Liver (tissue), 9 donors: ENCODE data around the gene NCS1. TPM values are rescaled to one million over a fixed set of nuclear protein-coding genes. Genes with fewer than 3 reads are reported as not detected.

Source experiments
- DNase-seq: peaks from one replicate; pipeline ENCODE4 v3.0.0-alpha.2; 2017; ENCODE audit warnings: low spot score
- H3K27ac ChIP-seq, 2 donors: one replicate each; pipeline ENCODE4 v1.7.0; 2013; ENCODE audit warnings: inconsistent platforms in 2 of 2, low read length in 2 of 2, control low read depth in 1 of 2, low read depth in 1 of 2, mild to moderate bottlenecking in 1 of 2
- H3K27me3 ChIP-seq, 4 donors: one replicate each; pipeline versions ENCODE4 v1.6.1 to v1.7.0; 2013; ENCODE audit warnings: low read length in 3 of 4, inconsistent platforms in 1 of 4, mild to moderate bottlenecking in 1 of 4, moderate library complexity in 1 of 4; ENCODE audit not compliant: control insufficient read depth in 4 of 4, insufficient read depth in 4 of 4
- H3K36me3 ChIP-seq, 4 donors: one replicate each; pipeline versions ENCODE4 v1.6.1 to v1.7.0; 2013; ENCODE audit warnings: low read length in 3 of 4, mild to moderate bottlenecking in 3 of 4, low read depth in 1 of 4, moderate library complexity in 1 of 4; ENCODE audit not compliant: control insufficient read depth in 4 of 4, insufficient read depth in 3 of 4
- H3K4me1 ChIP-seq, 4 donors: one replicate each; pipeline versions ENCODE4 v1.6.1 to v1.7.0; 2013; ENCODE audit warnings: low read length in 3 of 4, mild to moderate bottlenecking in 3 of 4, moderate library complexity in 1 of 4; ENCODE audit not compliant: control insufficient read depth in 4 of 4, insufficient read depth in 4 of 4
- H3K4me3 ChIP-seq, 3 donors: one replicate each; pipeline versions ENCODE4 v1.6.1 to v1.7.0; 2013; ENCODE audit warnings: low read length in 3 of 3, control low read depth in 1 of 3, low read depth in 1 of 3, mild to moderate bottlenecking in 1 of 3
- H3K9ac ChIP-seq, 2 donors: one replicate each; pipeline ENCODE4 v1.7.0; 2013; ENCODE audit warnings: low read length in 2 of 2, mild to moderate bottlenecking in 2 of 2, moderate library complexity in 2 of 2, control low read depth in 1 of 2, low read depth in 1 of 2
- H3K9me3 ChIP-seq, 4 donors: one replicate each; pipeline versions ENCODE4 v1.6.1 to v1.7.0; 2013; ENCODE audit warnings: low read length in 3 of 4; ENCODE audit not compliant: control insufficient read depth in 4 of 4
- EGR1 ChIP-seq, 2 donors: IDR thresholded peaks; 2 replicates each; pipeline ENCODE4 v1.6.1; 2016 to 2018; ENCODE audit warnings: antibody characterized with exemption in 2 of 2, low read depth in 2 of 2
- FOXA1 ChIP-seq: IDR thresholded peaks from 2 replicates; pipeline ENCODE4 v1.6.1; 2016; ENCODE audit warnings: antibody characterized with exemption
- FOXA2 ChIP-seq: IDR thresholded peaks from 2 replicates; pipeline ENCODE4 v1.6.1; 2016; ENCODE audit warnings: antibody characterized with exemption
- GABPA ChIP-seq, 2 donors: IDR thresholded peaks in 1 of 2; conservative IDR thresholded peaks in 1 of 2; 2 replicates each; pipeline ENCODE4 v1.6.1; 2016; ENCODE audit warnings: antibody characterized with exemption in 2 of 2, mild to moderate bottlenecking in 1 of 2, moderate library complexity in 1 of 2
- HNF4A ChIP-seq, 2 donors: conservative IDR thresholded peaks; 2 replicates each; pipeline ENCODE4 v1.6.1; 2016; ENCODE audit warnings: antibody characterized with exemption in 2 of 2, mild to moderate bottlenecking in 2 of 2
- HNF4G ChIP-seq: IDR thresholded peaks from 2 replicates; pipeline ENCODE4 v1.6.1; 2016; ENCODE audit warnings: antibody characterized with exemption
- JUND ChIP-seq, 2 donors: IDR thresholded peaks; 2 replicates each; pipeline ENCODE4 v1.6.1; 2016; ENCODE audit warnings: antibody characterized with exemption in 2 of 2
- NR2F2 ChIP-seq: IDR thresholded peaks from 2 replicates; pipeline ENCODE4 v1.6.1; 2016; ENCODE audit warnings: antibody characterized with exemption
- RAD21 ChIP-seq, 2 donors: IDR thresholded peaks; 2 replicates each; pipeline ENCODE4 v1.6.1; 2016; ENCODE audit warnings: antibody characterized with exemption in 2 of 2, mild to moderate bottlenecking in 2 of 2
- RXRA ChIP-seq, 2 donors: IDR thresholded peaks; 2 replicates each; pipeline ENCODE4 v1.6.1; 2017 to 2018; ENCODE audit warnings: antibody characterized with exemption in 2 of 2, mild to moderate bottlenecking in 1 of 2
- SP1 ChIP-seq: IDR thresholded peaks from 2 replicates; pipeline ENCODE4 v1.6.1; 2018; ENCODE audit warnings: antibody characterized with exemption, mild to moderate bottlenecking
- TAF1 ChIP-seq: conservative IDR thresholded peaks from 2 replicates; pipeline ENCODE4 v1.6.1; 2016; ENCODE audit warnings: antibody characterized with exemption, mild to moderate bottlenecking
- YY1 ChIP-seq: IDR thresholded peaks from 2 replicates; pipeline ENCODE4 v1.6.1; 2016; ENCODE audit warnings: antibody characterized with exemption, mild to moderate bottlenecking
- WGBS: extraction: QIAGEN DNeasy Blood & Tissue Kit; methylation state at CpG from one replicate; pipeline ENCODE4 v1.1.7; 2013; 5-methylcytosine and 5-hydroxymethylcytosine counted together
- polyA plus RNA-seq, 2 donors: library from polyadenylated mRNA; stranded (reverse) in 1 of 2; unstranded in 1 of 2; fragments of 200-250 nt in 1 of 2; fragments of >200 nt in 1 of 2; fragmentation: Nextera tagmentation in 1 of 2; extraction: Ambion mirVana in 1 of 2; gene quantifications; one replicate each; pipeline versions ENCODE4 v1.2.1 to v1.2.3, GENCODE V29; 2013 to 2015
- total RNA-seq, 2 donors: library from RNA; depleted of rRNA; stranded (reverse); fragments of >200 nt; gene quantifications; one replicate each; pipeline ENCODE4 v1.2.3, GENCODE V29; 2014
- TF ChIP-seq, protein P1 (sequence below): IDR thresholded peaks from 2 replicates; pipeline ENCODE4 v1.6.1; 2016; ENCODE audit warnings: antibody characterized with exemption
- TF ChIP-seq, protein P2 (sequence below): IDR thresholded peaks from 2 replicates; pipeline ENCODE4 v1.6.1; 2016; ENCODE audit warnings: antibody characterized with exemption
- TF ChIP-seq, protein P3 (sequence below): fragments of 150-350 bp; IDR thresholded peaks from 2 replicates; pipeline ENCODE4 v1.5.1; 2017; ENCODE audit warnings: improper control_type of control experiment, low read depth, low read length; ENCODE audit not compliant: missing input control
- TF ChIP-seq, protein P4 (sequence below): IDR thresholded peaks from 2 replicates; pipeline ENCODE4 v1.6.1; 2016; ENCODE audit warnings: antibody characterized with exemption, mild to moderate bottlenecking
- TF ChIP-seq, protein P5 (sequence below): IDR thresholded peaks from 2 replicates; pipeline ENCODE4 v1.6.1; 2016; ENCODE audit warnings: antibody characterized with exemption
- donor health status: healthy.
- donor health status: healthy.
- donor health status: healthy.
- donor health status: healthy.
- donor health status: healthy.

NCS1 gene
- total and polyA plus RNA-seq, 4 donors, result 0.35 to 2.5 (median 1.2) TPM

DNA sequence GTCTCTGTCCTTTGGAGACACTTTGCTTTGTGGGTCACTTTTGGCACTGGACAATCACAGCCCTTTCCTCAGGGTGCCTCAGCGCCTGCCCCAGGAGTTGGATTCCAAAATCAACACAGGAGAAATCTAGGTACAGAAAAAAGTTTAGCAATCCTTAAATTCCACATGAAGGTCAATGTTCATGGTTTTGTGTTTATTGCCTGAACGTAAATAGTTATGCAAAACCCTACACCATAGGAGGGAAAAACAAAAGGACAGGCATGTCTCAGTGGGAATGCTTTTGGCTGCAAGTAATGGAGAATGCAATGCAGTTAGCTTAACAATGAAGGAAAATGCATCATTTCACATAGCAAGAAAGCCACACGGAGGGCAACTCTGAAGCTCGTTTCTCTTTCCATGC lies 86.8 kb downstream of the NCS1 start:
- H3K4me1 ChIP-seq, result peaks cover 6 to 35% (median 28%) of the 10 kb centered on the region in 4 donors
- H3K9ac ChIP-seq, result no peak overlapping the region
- TF ChIP-seq EGR1 (IDR thresholded peaks at IDR 0.05; ENCODE audit: low read depth in 2 of 2), result no peak
- TF ChIP-seq JUND (IDR thresholded peaks at IDR 0.05), result no peak
- no peak for TF ChIP-seq NR2F2
- peak in 1 of 2 donors; percentile 14 for TF ChIP-seq RAD21 (IDR thresholded peaks at IDR 0.05)
- TF ChIP-seq, protein P1, sequence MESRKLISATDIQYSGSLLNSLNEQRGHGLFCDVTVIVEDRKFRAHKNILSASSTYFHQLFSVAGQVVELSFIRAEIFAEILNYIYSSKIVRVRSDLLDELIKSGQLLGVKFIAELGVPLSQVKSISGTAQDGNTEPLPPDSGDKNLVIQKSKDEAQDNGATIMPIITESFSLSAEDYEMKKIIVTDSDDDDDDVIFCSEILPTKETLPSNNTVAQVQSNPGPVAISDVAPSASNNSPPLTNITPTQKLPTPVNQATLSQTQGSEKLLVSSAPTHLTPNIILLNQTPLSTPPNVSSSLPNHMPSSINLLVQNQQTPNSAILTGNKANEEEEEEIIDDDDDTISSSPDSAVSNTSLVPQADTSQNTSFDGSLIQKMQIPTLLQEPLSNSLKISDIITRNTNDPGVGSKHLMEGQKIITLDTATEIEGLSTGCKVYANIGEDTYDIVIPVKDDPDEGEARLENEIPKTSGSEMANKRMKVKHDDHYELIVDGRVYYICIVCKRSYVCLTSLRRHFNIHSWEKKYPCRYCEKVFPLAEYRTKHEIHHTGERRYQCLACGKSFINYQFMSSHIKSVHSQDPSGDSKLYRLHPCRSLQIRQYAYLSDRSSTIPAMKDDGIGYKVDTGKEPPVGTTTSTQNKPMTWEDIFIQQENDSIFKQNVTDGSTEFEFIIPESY, result no peak
- TF ChIP-seq, protein P2, sequence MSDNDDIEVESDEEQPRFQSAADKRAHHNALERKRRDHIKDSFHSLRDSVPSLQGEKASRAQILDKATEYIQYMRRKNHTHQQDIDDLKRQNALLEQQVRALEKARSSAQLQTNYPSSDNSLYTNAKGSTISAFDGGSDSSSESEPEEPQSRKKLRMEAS, result no peak
- peak; percentile 17 for TF ChIP-seq YY1
- TF ChIP-seq, protein P3, sequence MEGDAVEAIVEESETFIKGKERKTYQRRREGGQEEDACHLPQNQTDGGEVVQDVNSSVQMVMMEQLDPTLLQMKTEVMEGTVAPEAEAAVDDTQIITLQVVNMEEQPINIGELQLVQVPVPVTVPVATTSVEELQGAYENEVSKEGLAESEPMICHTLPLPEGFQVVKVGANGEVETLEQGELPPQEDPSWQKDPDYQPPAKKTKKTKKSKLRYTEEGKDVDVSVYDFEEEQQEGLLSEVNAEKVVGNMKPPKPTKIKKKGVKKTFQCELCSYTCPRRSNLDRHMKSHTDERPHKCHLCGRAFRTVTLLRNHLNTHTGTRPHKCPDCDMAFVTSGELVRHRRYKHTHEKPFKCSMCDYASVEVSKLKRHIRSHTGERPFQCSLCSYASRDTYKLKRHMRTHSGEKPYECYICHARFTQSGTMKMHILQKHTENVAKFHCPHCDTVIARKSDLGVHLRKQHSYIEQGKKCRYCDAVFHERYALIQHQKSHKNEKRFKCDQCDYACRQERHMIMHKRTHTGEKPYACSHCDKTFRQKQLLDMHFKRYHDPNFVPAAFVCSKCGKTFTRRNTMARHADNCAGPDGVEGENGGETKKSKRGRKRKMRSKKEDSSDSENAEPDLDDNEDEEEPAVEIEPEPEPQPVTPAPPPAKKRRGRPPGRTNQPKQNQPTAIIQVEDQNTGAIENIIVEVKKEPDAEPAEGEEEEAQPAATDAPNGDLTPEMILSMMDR, result no peak
- TF ChIP-seq, protein P4, sequence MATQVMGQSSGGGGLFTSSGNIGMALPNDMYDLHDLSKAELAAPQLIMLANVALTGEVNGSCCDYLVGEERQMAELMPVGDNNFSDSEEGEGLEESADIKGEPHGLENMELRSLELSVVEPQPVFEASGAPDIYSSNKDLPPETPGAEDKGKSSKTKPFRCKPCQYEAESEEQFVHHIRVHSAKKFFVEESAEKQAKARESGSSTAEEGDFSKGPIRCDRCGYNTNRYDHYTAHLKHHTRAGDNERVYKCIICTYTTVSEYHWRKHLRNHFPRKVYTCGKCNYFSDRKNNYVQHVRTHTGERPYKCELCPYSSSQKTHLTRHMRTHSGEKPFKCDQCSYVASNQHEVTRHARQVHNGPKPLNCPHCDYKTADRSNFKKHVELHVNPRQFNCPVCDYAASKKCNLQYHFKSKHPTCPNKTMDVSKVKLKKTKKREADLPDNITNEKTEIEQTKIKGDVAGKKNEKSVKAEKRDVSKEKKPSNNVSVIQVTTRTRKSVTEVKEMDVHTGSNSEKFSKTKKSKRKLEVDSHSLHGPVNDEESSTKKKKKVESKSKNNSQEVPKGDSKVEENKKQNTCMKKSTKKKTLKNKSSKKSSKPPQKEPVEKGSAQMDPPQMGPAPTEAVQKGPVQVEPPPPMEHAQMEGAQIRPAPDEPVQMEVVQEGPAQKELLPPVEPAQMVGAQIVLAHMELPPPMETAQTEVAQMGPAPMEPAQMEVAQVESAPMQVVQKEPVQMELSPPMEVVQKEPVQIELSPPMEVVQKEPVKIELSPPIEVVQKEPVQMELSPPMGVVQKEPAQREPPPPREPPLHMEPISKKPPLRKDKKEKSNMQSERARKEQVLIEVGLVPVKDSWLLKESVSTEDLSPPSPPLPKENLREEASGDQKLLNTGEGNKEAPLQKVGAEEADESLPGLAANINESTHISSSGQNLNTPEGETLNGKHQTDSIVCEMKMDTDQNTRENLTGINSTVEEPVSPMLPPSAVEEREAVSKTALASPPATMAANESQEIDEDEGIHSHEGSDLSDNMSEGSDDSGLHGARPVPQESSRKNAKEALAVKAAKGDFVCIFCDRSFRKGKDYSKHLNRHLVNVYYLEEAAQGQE, result no peak
- peak; percentile 44 for TF ChIP-seq SP1
- TF ChIP-seq FOXA2, result peak; percentile 69
- TF ChIP-seq RXRA (IDR thresholded peaks at IDR 0.05), result peak; percentile 65 to 83
- TF ChIP-seq TAF1, result no peak
- peak; percentile 72 to 78 for TF ChIP-seq HNF4A (conservative IDR thresholded peaks at IDR 0.05)
- TF ChIP-seq, protein P5, sequence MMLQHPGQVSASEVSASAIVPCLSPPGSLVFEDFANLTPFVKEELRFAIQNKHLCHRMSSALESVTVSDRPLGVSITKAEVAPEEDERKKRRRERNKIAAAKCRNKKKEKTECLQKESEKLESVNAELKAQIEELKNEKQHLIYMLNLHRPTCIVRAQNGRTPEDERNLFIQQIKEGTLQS, result no peak
- no peak for TF ChIP-seq FOXA1
- TF ChIP-seq GABPA (IDR thresholded peaks at IDR 0.05 in 1 of 2, conservative IDR thresholded peaks at IDR 0.05 in 1 of 2), result no peak
- TF ChIP-seq HNF4G, result peak; percentile 24
- H3K9me3 ChIP-seq, result no peaks in the 10 kb centered on the region
- H3K36me3 ChIP-seq, result no peaks in the 10 kb centered on the region
- DNase-seq, result no peak
- H3K27ac ChIP-seq, result no peak overlapping the region
- 51% methylated on average over 4 of the region's 4 CpGs for WGBS
- H3K27me3 ChIP-seq, result no peaks in the 10 kb centered on the region
- no peak overlapping the region for H3K4me3 ChIP-seq
